K562 (cell line): ENCODE results near the gene SPAG9. TPM values are rescaled to one million over a fixed set of nuclear protein-coding genes. Genes with fewer than 3 reads are reported as not detected.

ENCODE experiments used
- CBX1 ChIP-seq: sonication (generic); IDR thresholded peaks from 2 replicates; pipeline ENCODE4 v1.6.1; 2016; ENCODE audit warnings: antibody characterized with exemption, low read depth, mild to moderate bottlenecking
- DNMT1 ChIP-seq: fragments of 450-650 bp; IDR thresholded peaks from 2 replicates; pipeline ENCODE4 v1.6.1; 2016; ENCODE audit warnings: antibody characterized with exemption, mild to moderate bottlenecking
- ETV6 ChIP-seq, 3 experiments: fragments of 150-350 bp in 1 of 3; sonication (generic) in 1 of 3; formaldehyde crosslinking in 1 of 3; IDR thresholded peaks; 2 replicates each; pipeline versions ENCODE4 v1.6.1 to v1.8.0; 2014 to 2022; ENCODE audit warnings: borderline replicate concordance in 2 of 3, low read depth in 2 of 3, antibody characterized with exemption in 1 of 3, low read length in 1 of 3, mild to moderate bottlenecking in 1 of 3, missing genetic modification reagents in 1 of 3
- EWSR1 ChIP-seq: fragments of 450-650 bp; IDR thresholded peaks from 2 replicates; pipeline ENCODE4 v1.6.1; 2018; ENCODE audit warnings: borderline replicate concordance, mild to moderate bottlenecking, low read depth, moderate library complexity; ENCODE audit not compliant: partially characterized antibody
- HDAC1 ChIP-seq, 2 experiments: fragments of 450-650 bp; IDR thresholded peaks; 2 replicates each; pipeline ENCODE4 v1.6.1; 2016 to 2017; ENCODE audit warnings: inconsistent platforms in 1 of 2, mild to moderate bottlenecking in 1 of 2, moderate library complexity in 1 of 2
- KLF13 ChIP-seq: fragments of 450-650 bp; IDR thresholded peaks from 2 replicates; pipeline ENCODE4 v1.6.1; 2016; ENCODE audit warnings: missing genetic modification characterization, low read depth, mild to moderate bottlenecking, missing compliant biosample characterization, moderate library complexity, borderline replicate concordance
- MTA2 ChIP-seq: fragments of 450-650 bp; IDR thresholded peaks from 2 replicates; pipeline ENCODE4 v1.6.1; 2016; ENCODE audit warnings: low read depth
- OTX1 ChIP-seq: fragments of 450-650 bp; formaldehyde crosslinking; IDR thresholded peaks from 2 replicates; pipeline ENCODE4 v1.4.0; 2022; ENCODE audit warnings: mild to moderate bottlenecking
- PYGO2 ChIP-seq: fragments of 450-650 bp; IDR thresholded peaks from 2 replicates; pipeline ENCODE4 v1.6.1; 2016; ENCODE audit warnings: mild to moderate bottlenecking, missing genetic modification characterization, moderate library complexity, missing compliant biosample characterization
- RBM39 ChIP-seq: fragments of 200-400 bp; formaldehyde crosslinking; optimal IDR thresholded peaks from 2 replicates; pipeline ENCODE3; 2018; ENCODE audit warnings: low read depth, low read length
- RHOXF2B ChIP-seq: fragments of 250-450 bp; sonication (Bioruptor Pico); conservative IDR thresholded peaks from 2 replicates; pipeline ENCODE4 v1.5.1; 2021
- RNF2 ChIP-seq: sonication (generic); IDR thresholded peaks from 2 replicates; pipeline ENCODE4 v1.6.1; 2016
- SMARCC2 ChIP-seq: fragments of 450-650 bp; IDR thresholded peaks from 2 replicates; pipeline ENCODE4 v1.6.1; 2017; ENCODE audit warnings: antibody characterized with exemption, moderate library complexity, mild to moderate bottlenecking, low read depth
- TARDBP ChIP-seq: fragments of 450-650 bp; IDR thresholded peaks from 2 replicates; pipeline ENCODE4 v1.6.1; 2016
- TCFL5 ChIP-seq: fragments of 250-450 bp; sonication (Bioruptor Pico); conservative IDR thresholded peaks from 2 replicates; pipeline ENCODE4 v1.6.1; 2021; ENCODE audit warnings: mild to moderate bottlenecking, moderate library complexity, matching md5 sums
- TGIF2 ChIP-seq: sonication (generic); formaldehyde crosslinking; IDR thresholded peaks from 2 replicates; pipeline ENCODE4 v1.8.1; 2022; ENCODE audit warnings: mild to moderate bottlenecking, missing genetic modification reagents, moderate library complexity
- ZNF41 ChIP-seq: fragments of 250-450 bp; sonication (Bioruptor Pico); conservative IDR thresholded peaks from 2 replicates; pipeline ENCODE4 v1.4.0; 2020; ENCODE audit warnings: mild to moderate bottlenecking
- polyA plus RNA-seq, 8 experiments: library from polyadenylated mRNA; depleted of rRNA in 4 of 8; stranded (reverse) in 5 of 8; unstranded in 3 of 8; fragments of >200 nt; fragmentation: Nextera tagmentation in 2 of 8; fragmentation: Illumina TruSeq in 1 of 8; extraction: Ambion mirVana in 2 of 8; extraction: Trizol in 1 of 8; gene quantifications; 2 replicates each; pipeline versions ENCODE4 v1.2.1 to v1.2.3, GENCODE V29; 2011 to 2014; ENCODE audit warnings: inconsistent platforms in 1 of 8, missing spikeins in 1 of 8
- total RNA-seq, 7 experiments: library from RNA; depleted of rRNA in 6 of 7; stranded (reverse); fragments of >200 nt in 6 of 7; fragmentation: Illumina TruSeq in 2 of 7; extraction: Trizol in 2 of 7; gene quantifications; 2 replicates each; pipeline versions ENCODE4 v1.2.1 to v1.2.3, GENCODE V29; 2011 to 2021; ENCODE audit warnings: low replicate concordance in 1 of 7
- TF ChIP-seq, protein P1 (sequence below): fragments of 250-450 bp; sonication (Bioruptor Pico); IDR thresholded peaks from 2 replicates; pipeline ENCODE4 v1.5.0; 2020; ENCODE audit warnings: mild to moderate bottlenecking, borderline replicate concordance
- TF ChIP-seq, protein P2 (sequence below): fragments of 250-450 bp; sonication (Bioruptor Pico); IDR thresholded peaks from 2 replicates; pipeline ENCODE4 v1.8.0; 2021; ENCODE audit warnings: borderline replicate concordance, mild to moderate bottlenecking, moderate library complexity; ENCODE audit not compliant: poor library complexity, severe bottlenecking
- TF ChIP-seq, protein P3 (sequence below): sonication (generic); formaldehyde crosslinking; IDR thresholded peaks from 2 replicates; pipeline ENCODE4 v1.8.0; 2022; ENCODE audit warnings: mild to moderate bottlenecking, missing genetic modification reagents
- TF ChIP-seq, protein P4 (sequence below): IDR thresholded peaks from 2 replicates; pipeline ENCODE4 v1.6.1; 2011; ENCODE audit not compliant: insufficient read length; ENCODE audit errors: extremely low read depth
- TF ChIP-seq, protein P5 (sequence below): sonication (generic); formaldehyde crosslinking; IDR thresholded peaks from 2 replicates; pipeline ENCODE4 v1.8.1; 2022; ENCODE audit warnings: missing genetic modification reagents

Gene SPAG9
- total and polyA plus RNA-seq, 9 of the 15 experiments (the other 6 are each of a cell fraction or from before 2014, with no cell fraction given): 12.2 to 99.2 (median 58.2) TPM

DNA sequence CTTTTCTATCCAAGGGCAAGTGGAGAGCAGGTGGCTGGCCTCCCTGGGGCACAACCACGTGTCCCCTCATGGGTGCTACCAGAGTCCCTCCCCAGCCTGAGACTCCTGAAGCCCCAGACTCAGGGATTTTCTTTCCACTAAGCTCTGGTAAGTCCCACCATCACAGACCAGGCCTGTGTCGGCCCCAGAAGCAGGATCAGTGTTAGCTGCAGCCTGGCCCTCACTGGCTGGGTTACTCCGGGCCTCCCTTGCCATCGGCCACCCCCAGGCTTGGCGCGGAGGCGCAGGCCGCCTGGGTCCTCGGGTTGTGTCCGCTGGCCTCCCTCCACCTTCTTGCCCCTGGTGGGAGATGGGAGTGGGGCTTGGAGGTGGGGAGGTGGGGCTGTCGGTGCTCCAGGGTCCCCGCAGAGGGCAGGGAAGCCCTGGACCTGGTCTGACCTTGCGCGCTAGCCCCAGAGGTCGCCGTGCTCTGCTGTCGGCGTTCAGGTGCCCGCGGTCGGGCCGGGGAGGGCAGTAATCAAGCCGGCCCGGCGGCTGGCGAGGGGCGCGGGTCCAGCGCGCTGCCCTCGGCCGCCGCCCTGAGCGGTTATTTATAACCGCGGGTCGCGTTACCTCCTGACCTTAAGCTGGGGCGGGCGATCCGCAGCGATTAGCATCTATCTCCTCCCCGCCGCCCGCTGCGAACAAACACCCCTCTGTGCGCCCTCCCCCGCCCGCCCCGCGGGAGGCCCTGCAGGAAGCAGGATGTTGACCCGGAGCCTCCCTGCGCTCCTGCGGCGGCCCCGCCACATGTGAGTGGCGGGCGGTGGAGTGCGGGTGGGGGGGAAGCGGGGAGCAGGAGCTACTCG, 176.4 kb downstream of the SPAG9 start (continued):
- TF ChIP-seq, protein P1, sequence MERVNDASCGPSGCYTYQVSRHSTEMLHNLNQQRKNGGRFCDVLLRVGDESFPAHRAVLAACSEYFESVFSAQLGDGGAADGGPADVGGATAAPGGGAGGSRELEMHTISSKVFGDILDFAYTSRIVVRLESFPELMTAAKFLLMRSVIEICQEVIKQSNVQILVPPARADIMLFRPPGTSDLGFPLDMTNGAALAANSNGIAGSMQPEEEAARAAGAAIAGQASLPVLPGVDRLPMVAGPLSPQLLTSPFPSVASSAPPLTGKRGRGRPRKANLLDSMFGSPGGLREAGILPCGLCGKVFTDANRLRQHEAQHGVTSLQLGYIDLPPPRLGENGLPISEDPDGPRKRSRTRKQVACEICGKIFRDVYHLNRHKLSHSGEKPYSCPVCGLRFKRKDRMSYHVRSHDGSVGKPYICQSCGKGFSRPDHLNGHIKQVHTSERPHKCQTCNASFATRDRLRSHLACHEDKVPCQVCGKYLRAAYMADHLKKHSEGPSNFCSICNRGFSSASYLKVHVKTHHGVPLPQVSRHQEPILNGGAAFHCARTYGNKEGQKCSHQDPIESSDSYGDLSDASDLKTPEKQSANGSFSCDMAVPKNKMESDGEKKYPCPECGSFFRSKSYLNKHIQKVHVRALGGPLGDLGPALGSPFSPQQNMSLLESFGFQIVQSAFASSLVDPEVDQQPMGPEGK (CRISPR knock-in tag): no peak
- TF ChIP-seq, protein P2, sequence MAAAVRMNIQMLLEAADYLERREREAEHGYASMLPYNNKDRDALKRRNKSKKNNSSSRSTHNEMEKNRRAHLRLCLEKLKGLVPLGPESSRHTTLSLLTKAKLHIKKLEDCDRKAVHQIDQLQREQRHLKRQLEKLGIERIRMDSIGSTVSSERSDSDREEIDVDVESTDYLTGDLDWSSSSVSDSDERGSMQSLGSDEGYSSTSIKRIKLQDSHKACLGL (CRISPR knock-in tag): no peak
- TF ChIP-seq DNMT1 (no peak), CBX1 (0 out of 2 replicates have a peak, but pooled peaks have one; percentile 32), ETV6 (IDR thresholded peaks at IDR 0.05; ENCODE audit: borderline replicate concordance in 1 of 2, low read depth in 2 of 2, low read length in 1 of 2) (no peak), ETV6 (CRISPR knock-in tag; IDR thresholded peaks at IDR 0.05; ENCODE audit: borderline replicate concordance) (no peak), TGIF2 (no peak), RHOXF2B (no peak), PYGO2 (tag) (no peak), SMARCC2 (no peak), KLF13 (tag) (no peak), MTA2 (no peak), ZNF41 (no peak), HDAC1 (IDR thresholded peaks at IDR 0.05) (peak in 1 of 2 experiments; percentile 30; a peak in 1 of 4 replicates), RNF2 (peak; percentile 95), TCFL5 (CRISPR knock-in tag) (no peak), OTX1 (CRISPR knock-in tag) (peak; percentile 61; the same call in 1 of the 2 replicates), TARDBP (no peak), RBM39 (no peak), EWSR1 (no peak)
- TF ChIP-seq, protein P3, sequence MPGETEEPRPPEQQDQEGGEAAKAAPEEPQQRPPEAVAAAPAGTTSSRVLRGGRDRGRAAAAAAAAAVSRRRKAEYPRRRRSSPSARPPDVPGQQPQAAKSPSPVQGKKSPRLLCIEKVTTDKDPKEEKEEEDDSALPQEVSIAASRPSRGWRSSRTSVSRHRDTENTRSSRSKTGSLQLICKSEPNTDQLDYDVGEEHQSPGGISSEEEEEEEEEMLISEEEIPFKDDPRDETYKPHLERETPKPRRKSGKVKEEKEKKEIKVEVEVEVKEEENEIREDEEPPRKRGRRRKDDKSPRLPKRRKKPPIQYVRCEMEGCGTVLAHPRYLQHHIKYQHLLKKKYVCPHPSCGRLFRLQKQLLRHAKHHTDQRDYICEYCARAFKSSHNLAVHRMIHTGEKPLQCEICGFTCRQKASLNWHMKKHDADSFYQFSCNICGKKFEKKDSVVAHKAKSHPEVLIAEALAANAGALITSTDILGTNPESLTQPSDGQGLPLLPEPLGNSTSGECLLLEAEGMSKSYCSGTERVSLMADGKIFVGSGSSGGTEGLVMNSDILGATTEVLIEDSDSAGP (CRISPR knock-in tag): no peak
- TF ChIP-seq, protein P4, sequence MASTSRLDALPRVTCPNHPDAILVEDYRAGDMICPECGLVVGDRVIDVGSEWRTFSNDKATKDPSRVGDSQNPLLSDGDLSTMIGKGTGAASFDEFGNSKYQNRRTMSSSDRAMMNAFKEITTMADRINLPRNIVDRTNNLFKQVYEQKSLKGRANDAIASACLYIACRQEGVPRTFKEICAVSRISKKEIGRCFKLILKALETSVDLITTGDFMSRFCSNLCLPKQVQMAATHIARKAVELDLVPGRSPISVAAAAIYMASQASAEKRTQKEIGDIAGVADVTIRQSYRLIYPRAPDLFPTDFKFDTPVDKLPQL: peak; percentile 23
- TF ChIP-seq, protein P5, sequence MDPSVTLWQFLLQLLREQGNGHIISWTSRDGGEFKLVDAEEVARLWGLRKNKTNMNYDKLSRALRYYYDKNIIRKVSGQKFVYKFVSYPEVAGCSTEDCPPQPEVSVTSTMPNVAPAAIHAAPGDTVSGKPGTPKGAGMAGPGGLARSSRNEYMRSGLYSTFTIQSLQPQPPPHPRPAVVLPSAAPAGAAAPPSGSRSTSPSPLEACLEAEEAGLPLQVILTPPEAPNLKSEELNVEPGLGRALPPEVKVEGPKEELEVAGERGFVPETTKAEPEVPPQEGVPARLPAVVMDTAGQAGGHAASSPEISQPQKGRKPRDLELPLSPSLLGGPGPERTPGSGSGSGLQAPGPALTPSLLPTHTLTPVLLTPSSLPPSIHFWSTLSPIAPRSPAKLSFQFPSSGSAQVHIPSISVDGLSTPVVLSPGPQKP (CRISPR knock-in tag): no peak
